ENCODE data around the gene MIAT. TPM values are rescaled to one million over a fixed set of nuclear protein-coding genes. Genes with fewer than 3 reads are reported as not detected.

The MIAT gene
- total RNA-seq, 1 experiment from 2014 or later = 0.48 TPM

GRCh38 chr22:26648528-26649388 is 8.6 kb upstream of the MIAT start:
- BruUV-seq (replicated peaks) = no TSS peak
- no peaks in the 10 kb centered on the region for H3K9me2 ChIP-seq (ENCODE audit: insufficient read depth)
- no peak for TF ChIP-seq CTCF (conservative IDR thresholded peaks at IDR 0.05)
- no peak for TF ChIP-seq EZH2 (IDR thresholded peaks at IDR 0.05; ENCODE audit: low read depth)
- no peak overlapping the region for H2AFZ ChIP-seq
- ChIA-PET POLR2A (ENCODE audit: unreplicated experiment) (no interaction called here), CTCF (no interaction called here)
- no peaks in the 10 kb centered on the region for H3K9me3 ChIP-seq (ENCODE audit: insufficient read depth, low read depth)
- H3K36me3 ChIP-seq (ENCODE audit: low read depth) = no peaks in the 10 kb centered on the region
- H3K4me3 ChIP-seq = no peak overlapping the region
- H3K27ac ChIP-seq = no peak overlapping the region
- H3F3A ChIP-seq (ENCODE audit: insufficient read depth, low read depth) = no peaks in the 10 kb centered on the region
- no peaks in the 10 kb centered on the region for H3K79me2 ChIP-seq (ENCODE audit: low read depth)
- no peak overlapping the region for H3K4me2 ChIP-seq
- H4K20me1 ChIP-seq (ENCODE audit: insufficient read depth) = no peaks in the 10 kb centered on the region
- peaks cover 81% of the 10 kb centered on the region for H3K27me3 ChIP-seq (ENCODE audit: insufficient read depth, low read depth)
- intact Hi-C loops (cut with micrococcal nuclease; ENCODE audit: unreplicated experiment) = no loop called here
- DNase-seq = no peak
- H3K4me1 ChIP-seq (replicated peaks; ENCODE audit: insufficient read depth) = no peaks in the 10 kb centered on the region

- TF ChIP-seq CTCF (conservative IDR thresholded peaks at IDR 0.05) (no peak), EZH2 (IDR thresholded peaks at IDR 0.05; ENCODE audit: low read depth) (no peak)
- Histone ChIP-seq H3K4me2 (no peak overlapping the region), H3K36me3 (ENCODE audit: low read depth) (no peaks in the 10 kb centered on the region), H3K4me3 (no peak overlapping the region), H3F3A (ENCODE audit: insufficient read depth, low read depth) (no peaks in the 10 kb centered on the region), H3K9me2 (ENCODE audit: insufficient read depth) (no peaks in the 10 kb centered on the region), H2AFZ (no peak overlapping the region), H3K27ac (no peak overlapping the region), H3K9me3 (ENCODE audit: insufficient read depth, low read depth) (no peaks in the 10 kb centered on the region), H3K4me1 (replicated peaks; ENCODE audit: insufficient read depth) (no peaks in the 10 kb centered on the region), H3K27me3 (ENCODE audit: insufficient read depth, low read depth) (peaks cover 83% of the 10 kb centered on the region), H4K20me1 (ENCODE audit: insufficient read depth) (no peaks in the 10 kb centered on the region), H3K79me2 (ENCODE audit: low read depth) (no peaks in the 10 kb centered on the region)
- BruUV-seq (replicated peaks) = no TSS peak
- DNase-seq = no peak
- POLR2A ChIA-PET (ENCODE audit: unreplicated experiment) = interaction anchor here (0.6 kb wide), 1 partner anchor 144 kb away, joined by 6 read pairs; no protein-coding TSS in a partner anchor
- intact Hi-C loops (cut with micrococcal nuclease; ENCODE audit: unreplicated experiment) = no loop called here
- CTCF ChIA-PET = no interaction called here
These were observed 6.5 kb upstream of the MIAT start for GRCh38 chr22:26650722-26651421.

- Histone ChIP-seq H3K4me1 (replicated peaks; ENCODE audit: insufficient read depth) (no peaks in the 10 kb centered on the region), H3K4me3 (no peak overlapping the region), H4K20me1 (ENCODE audit: insufficient read depth) (no peaks in the 10 kb centered on the region), H3K27me3 (ENCODE audit: insufficient read depth, low read depth) (peaks cover 73% of the 10 kb centered on the region), H3K27ac (no peak overlapping the region), H3K9me2 (ENCODE audit: insufficient read depth) (no peaks in the 10 kb centered on the region), H3K9me3 (ENCODE audit: insufficient read depth, low read depth) (no peaks in the 10 kb centered on the region), H3K79me2 (ENCODE audit: low read depth) (no peaks in the 10 kb centered on the region), H3F3A (ENCODE audit: insufficient read depth, low read depth) (no peaks in the 10 kb centered on the region), H3K36me3 (ENCODE audit: low read depth) (no peaks in the 10 kb centered on the region), H2AFZ (no peak overlapping the region), H3K4me2 (no peak overlapping the region)
- intact Hi-C loops (cut with micrococcal nuclease; ENCODE audit: unreplicated experiment) = no loop called here
- DNase-seq = no peak
- BruUV-seq (replicated peaks) = no TSS peak
- CTCF ChIA-PET = no interaction called here
- no peak for TF ChIP-seq CTCF (conservative IDR thresholded peaks at IDR 0.05)
- TF ChIP-seq EZH2 (IDR thresholded peaks at IDR 0.05; ENCODE audit: low read depth) = no peak
- POLR2A ChIA-PET (ENCODE audit: unreplicated experiment) = no interaction called here
These were observed 5.6 kb upstream of the MIAT start for GRCh38 chr22:26651815-26652214.
